ENCODE measurements around the gene HAPSTR1. TPM values are rescaled to one million over a fixed set of nuclear protein-coding genes. Genes with fewer than 3 reads are reported as not detected.

HAPSTR1 gene
- total and polyA plus RNA-seq, 2 of the 13 experiments (the other 11 are each of a cell fraction or from before 2014, with no cell fraction given), result 25.2 to 83.2 TPM

DNA sequence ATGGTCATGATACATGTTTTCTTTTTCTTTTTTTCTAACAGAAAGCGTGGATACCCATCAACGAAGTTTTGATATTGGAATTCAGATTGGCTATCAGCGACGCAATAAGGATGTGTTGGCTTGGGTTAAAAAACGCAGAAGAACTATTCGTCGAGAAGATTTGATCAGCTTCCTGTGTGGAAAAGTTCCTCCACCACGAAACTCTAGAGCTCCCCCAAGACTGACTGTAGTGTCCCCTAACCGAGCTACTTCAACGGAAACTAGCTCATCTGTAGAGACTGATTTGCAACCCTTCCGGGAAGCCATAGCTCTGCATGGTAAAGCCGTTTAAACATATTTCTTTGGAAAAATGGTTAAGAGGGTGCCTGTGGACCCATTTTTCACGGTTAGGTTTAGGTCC is 11.5 kb downstream of the HAPSTR1 start:
- Histone ChIP-seq H3K4me3 (replicated peaks in 1 of 3; ENCODE audit: insufficient read depth in 1 of 3, low read depth in 2 of 3, low read length in 3 of 3) (no peak overlapping the region), H3K4me2 (ENCODE audit: low read depth, low read length) (no peak overlapping the region), H2AFZ (ENCODE audit: low read length) (no peak overlapping the region), H3K27ac (ENCODE audit: extremely low read length, insufficient read depth, low read length) (no peak overlapping the region), H3K36me3 (replicated peaks in 1 of 2; ENCODE audit: control insufficient read depth in 1 of 2, insufficient read depth in 2 of 2, low read length in 2 of 2) (peaks cover 45 to 86% of the 10 kb centered on the region in 2 experiments), H3K9me3 (ENCODE audit: low read length) (no peaks in the 10 kb centered on the region), H3K79me2 (ENCODE audit: insufficient read depth, low read length) (peaks cover 100% of the 10 kb centered on the region), H3K9ac (ENCODE audit: insufficient read depth, low read depth, low read length) (no peak overlapping the region), H4K20me1 (ENCODE audit: insufficient read depth, low read length) (peaks cover 99% of the 10 kb centered on the region), H3K4me1 (ENCODE audit: insufficient read depth, low read length) (peaks cover 28% of the 10 kb centered on the region), H3K27me3 (ENCODE audit: control insufficient read depth in 1 of 2, insufficient read depth in 2 of 2, low read length in 2 of 2) (no peaks in the 10 kb centered on the region)
- 97% methylated on average over 13 of the region's 13 CpGs for WGBS (ENCODE audit: low lambda C conversion rate)
- FAIRE-seq, result no peak
- in situ Hi-C loops (cut with HindIII; ENCODE audit: extremely low pct_ligation_motif_present, low pct_unique_long_range_greater_than_20kb) (no loop called here), intact Hi-C loops (cut with micrococcal nuclease; ENCODE audit: unreplicated experiment) (no loop called here)
- TF ChIP-seq FOXA3 (CRISPR knock-in tag; IDR thresholded peaks at IDR 0.05) (no peak), IKZF1 (IDR thresholded peaks at IDR 0.05) (no peak), TMF1 (CRISPR knock-in tag; IDR thresholded peaks at IDR 0.05; ENCODE audit: low read depth) (no peak), HOXA7 (CRISPR knock-in tag; IDR thresholded peaks at IDR 0.05) (no peak), PRPF4 (IDR thresholded peaks at IDR 0.05; ENCODE audit: low read depth, low read length, poor library complexity, severe bottlenecking) (peak; percentile 29), RBFOX2 (IDR thresholded peaks at IDR 0.05; ENCODE audit: low read depth, low read length) (0 out of 2 replicates have a peak, but pooled peaks have one; percentile 2)
- TF ChIP-seq, protein P1, sequence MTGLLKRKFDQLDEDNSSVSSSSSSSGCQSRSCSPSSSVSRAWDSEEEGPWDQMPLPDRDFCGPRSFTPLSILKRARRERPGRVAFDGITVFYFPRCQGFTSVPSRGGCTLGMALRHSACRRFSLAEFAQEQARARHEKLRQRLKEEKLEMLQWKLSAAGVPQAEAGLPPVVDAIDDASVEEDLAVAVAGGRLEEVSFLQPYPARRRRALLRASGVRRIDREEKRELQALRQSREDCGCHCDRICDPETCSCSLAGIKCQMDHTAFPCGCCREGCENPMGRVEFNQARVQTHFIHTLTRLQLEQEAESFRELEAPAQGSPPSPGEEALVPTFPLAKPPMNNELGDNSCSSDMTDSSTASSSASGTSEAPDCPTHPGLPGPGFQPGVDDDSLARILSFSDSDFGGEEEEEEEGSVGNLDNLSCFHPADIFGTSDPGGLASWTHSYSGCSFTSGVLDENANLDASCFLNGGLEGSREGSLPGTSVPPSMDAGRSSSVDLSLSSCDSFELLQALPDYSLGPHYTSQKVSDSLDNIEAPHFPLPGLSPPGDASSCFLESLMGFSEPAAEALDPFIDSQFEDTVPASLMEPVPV (CRISPR knock-in tag; IDR thresholded peaks at IDR 0.05), result no peak
- POLR2A ChIA-PET, result interaction anchor here (1.4 to 5.3 kb wide), 2 partner anchors 9 to 11 kb away, joined by 4 to 52 read pairs; partner anchors contain the start of gene HAPSTR1
- BruUV-seq (replicated peaks), result no TSS peak
- no peak for ATAC-seq
- no peak for DNase-seq (ENCODE audit: low spot score)
- CTCF ChIA-PET (ENCODE audit: low intra/inter-chr PET ratio, low total read pairs), result no interaction called here

- FAIRE-seq (no peak), ATAC-seq (no peak), DNase-seq (ENCODE audit: low spot score) (no peak)
- no peak overlapping the region for H3K4me2 ChIP-seq (ENCODE audit: low read depth, low read length)
- no peaks in the 10 kb centered on the region for H3K27me3 ChIP-seq (ENCODE audit: control insufficient read depth in 1 of 2, insufficient read depth in 2 of 2, low read length in 2 of 2)
- ChIA-PET POLR2A (interaction anchor here (1.4 to 5.3 kb wide), 2 partner anchors 9 to 11 kb away, joined by 4 to 52 read pairs; partner anchors contain the start of gene HAPSTR1), CTCF (ENCODE audit: low intra/inter-chr PET ratio, low total read pairs) (no interaction called here)
- H3K79me2 ChIP-seq (ENCODE audit: insufficient read depth, low read length), result peaks cover 100% of the 10 kb centered on the region
- peaks cover 99% of the 10 kb centered on the region for H4K20me1 ChIP-seq (ENCODE audit: insufficient read depth, low read length)
- 94% methylated on average over 3 of the region's 3 CpGs for whole genome bisulfite sequencing (ENCODE audit: low lambda C conversion rate)
- peaks cover 50 to 90% of the 10 kb centered on the region in 2 experiments for H3K36me3 ChIP-seq (replicated peaks in 1 of 2; ENCODE audit: control insufficient read depth in 1 of 2, insufficient read depth in 2 of 2, low read length in 2 of 2)
- no TSS peak for BruUV-seq (replicated peaks)
- in situ Hi-C loops (cut with HindIII; ENCODE audit: extremely low pct_ligation_motif_present, low pct_unique_long_range_greater_than_20kb), result no loop called here
- TF ChIP-seq ZNF800 (CRISPR knock-in tag; IDR thresholded peaks at IDR 0.05) (no peak), HDAC1 (CRISPR knock-in tag; IDR thresholded peaks at IDR 0.05) (no peak), RBM22 (optimal IDR thresholded peaks at IDR 0.05; ENCODE audit: low read length) (peak; percentile 87), POLR2AphosphoS5 (IDR thresholded peaks at IDR 0.05; ENCODE audit: low read depth, low read length) (peak; percentile 36; the same call in 1 of the 2 replicates), ZNF205 (CRISPR knock-in tag; IDR thresholded peaks at IDR 0.05) (no peak)
- no peaks in the 10 kb centered on the region for H3K9me3 ChIP-seq (ENCODE audit: low read length)
- H3K27ac ChIP-seq (ENCODE audit: extremely low read length, insufficient read depth, low read length), result no peak overlapping the region
- H3K9ac ChIP-seq (ENCODE audit: insufficient read depth, low read depth, low read length), result no peak overlapping the region
- H2AFZ ChIP-seq (ENCODE audit: low read length), result no peak overlapping the region
- no peak overlapping the region for H3K4me3 ChIP-seq (replicated peaks in 1 of 3; ENCODE audit: insufficient read depth in 1 of 3, low read depth in 2 of 3, low read length in 3 of 3)
- peaks cover 25% of the 10 kb centered on the region for H3K4me1 ChIP-seq (ENCODE audit: insufficient read depth, low read length)
- intact Hi-C loops (cut with micrococcal nuclease; ENCODE audit: unreplicated experiment), result no loop called here
These were observed 12.1 kb downstream of the HAPSTR1 start for GRCh38 chr16:9103546-9103945.
